ENCODE measurements around the gene ACSS1.
A peak's percentile ranks its signal among the peaks of the same experiment; 100 is the strongest.

The ACSS1 gene

GRCh38 chr20:25030007-25030648, 27.8 kb downstream of the ACSS1 start:
- DNase-seq: no peak

- DNase-seq: no peak
Measured at GRCh38 chr20:25025986-25026605, 31.8 kb downstream of the ACSS1 start.

- DNase-seq: no peak
Measured at GRCh38 chr20:25025091-25025861, 32.7 kb downstream of the ACSS1 start.

- no peak for DNase-seq
Measured at GRCh38 chr20:25024171-25024570, 33.8 kb downstream of the ACSS1 start.

GRCh38 chr20:25023356-25023755, 34.6 kb downstream of the ACSS1 start:
- no peak for DNase-seq

GRCh38 chr20:25022680-25023079, 35.3 kb downstream of the ACSS1 start:
- no peak for DNase-seq

GRCh38 chr20:25021336-25021735, 36.6 kb downstream of the ACSS1 start:
- DNase-seq: no peak

- DNase-seq: no peak
Measured at GRCh38 chr20:25020901-25021301, 37.0 kb downstream of the ACSS1 start.

- DNase-seq: no peak
Measured at GRCh38 chr20:25020345-25020744, 37.6 kb downstream of the ACSS1 start.

GRCh38 chr20:25019381-25020155, 38.4 kb downstream of the ACSS1 start:
- DNase-seq: no peak

GRCh38 chr20:25018841-25019240, 39.1 kb downstream of the ACSS1 start:
- no peak for DNase-seq

- DNase-seq: no peak
Measured at GRCh38 chr20:25018425-25018824, 39.5 kb downstream of the ACSS1 start.

GRCh38 chr20:25017257-25017803, 40.6 kb downstream of the ACSS1 start:
- peak; percentile 90 for DNase-seq

- no peak for DNase-seq
Measured at GRCh38 chr20:25016471-25016870, 41.5 kb downstream of the ACSS1 start.

GRCh38 chr20:25015986-25016385, 42.0 kb downstream of the ACSS1 start:
- no peak for DNase-seq

- DNase-seq: no peak
Measured at GRCh38 chr20:25014816-25015215, 43.1 kb downstream of the ACSS1 start.

GRCh38 chr20:25013478-25014380, 44.2 kb downstream of the ACSS1 start:
- no peak for DNase-seq

GRCh38 chr20:25012616-25013189, 45.2 kb downstream of the ACSS1 start:
- DNase-seq: no peak

- DNase-seq: no peak
Measured at GRCh38 chr20:25011831-25012241, 46.1 kb downstream of the ACSS1 start.

GRCh38 chr20:25011261-25011660, 46.7 kb downstream of the ACSS1 start:
- DNase-seq: no peak

Measured in NCI-H2029 (cell line).